Measurements from ENCODE around the gene MOB3B.

MOB3B gene

GRCh38 chr9:27395484-27395921 is 134.1 kb downstream of the MOB3B start:
- H3K4me1 ChIP-seq (ENCODE audit: control insufficient read depth, insufficient read depth, low read length), result peaks cover 25% of the 10 kb centered on the region
- ChIA-PET POLR2A (no interaction called here), CTCF (interaction anchor here (0.6 to 1.5 kb wide), 2 partner anchors 46 to 134 kb away, joined by 4 to 8 read pairs; partner anchors contain the start of gene MOB3B)
- TF ChIP-seq PRDM4 (tag by site-specific recombination; IDR thresholded peaks at IDR 0.05) (no peak), ELK4 (IDR thresholded peaks at IDR 0.05; ENCODE audit: borderline replicate concordance, low read depth, low read length) (no peak), ZNF350 (tag by site-specific recombination; IDR thresholded peaks at IDR 0.05) (no peak), KLF10 (tag by site-specific recombination; IDR thresholded peaks at IDR 0.05) (no peak), ZNF23 (tag by site-specific recombination; IDR thresholded peaks at IDR 0.05; ENCODE audit: borderline replicate concordance) (no peak), ZNF354C (tag by site-specific recombination; IDR thresholded peaks at IDR 0.05; ENCODE audit: borderline replicate concordance, low read depth) (no peak), ZNF624 (tag by site-specific recombination; IDR thresholded peaks at IDR 0.05) (no peak), ZNF404 (tag by site-specific recombination; IDR thresholded peaks at IDR 0.05) (no peak), ZNF426 (tag by site-specific recombination; IDR thresholded peaks at IDR 0.05) (no peak), ZFP3 (tag by site-specific recombination; IDR thresholded peaks at IDR 0.05; ENCODE audit: low read depth) (no peak)
- no peaks in the 10 kb centered on the region for H3K9me3 ChIP-seq (ENCODE audit: control insufficient read depth, insufficient read depth, low read depth, low read length)
- no peaks in the 10 kb centered on the region for H3K36me3 ChIP-seq (ENCODE audit: control insufficient read depth in 2 of 2, insufficient read depth in 1 of 2, low read length in 2 of 2)
- H3K27ac ChIP-seq (ENCODE audit: extremely low read depth, low read depth, low read length), result no peak overlapping the region
- no peak overlapping the region for H3K4me3 ChIP-seq (ENCODE audit: low read depth, low read length)

- Histone ChIP-seq H3K4me1 (ENCODE audit: control insufficient read depth, insufficient read depth, low read length) (peaks cover 25% of the 10 kb centered on the region), H3K27ac (ENCODE audit: extremely low read depth, low read depth, low read length) (no peak overlapping the region), H3K9me3 (ENCODE audit: control insufficient read depth, insufficient read depth, low read depth, low read length) (no peaks in the 10 kb centered on the region), H3K36me3 (ENCODE audit: control insufficient read depth in 2 of 2, insufficient read depth in 1 of 2, low read length in 2 of 2) (no peaks in the 10 kb centered on the region), H3K4me3 (ENCODE audit: low read depth, low read length) (no peak overlapping the region)
- ChIA-PET POLR2A (no interaction called here), CTCF (interaction anchor here (1.5 kb wide), 1 partner anchor 135 kb away, joined by 4 read pairs; the partner anchor contains the start of gene MOB3B)
- TF ChIP-seq ZNF155 (tag by site-specific recombination; IDR thresholded peaks at IDR 0.05) (no peak), REPIN1 (tag by site-specific recombination; IDR thresholded peaks at IDR 0.05; ENCODE audit: low read depth) (no peak), ZBTB44 (tag by site-specific recombination; IDR thresholded peaks at IDR 0.05) (no peak), ZNF157 (tag by site-specific recombination; IDR thresholded peaks at IDR 0.05) (no peak), ZNF785 (tag by site-specific recombination; IDR thresholded peaks at IDR 0.05) (no peak), ZNF600 (tag by site-specific recombination; IDR thresholded peaks at IDR 0.05) (no peak)
Observed at GRCh38 chr9:27394826-27395201, 134.8 kb downstream of the MOB3B start.

- CTCF ChIA-PET, result interaction anchor here (1.5 kb wide), 1 partner anchor 135 kb away, joined by 4 read pairs; the partner anchor contains the start of gene MOB3B
- H3K27ac ChIP-seq (ENCODE audit: extremely low read depth, low read depth, low read length), result no peak overlapping the region
- POLR2A ChIA-PET, result no interaction called here
- H3K9me3 ChIP-seq (ENCODE audit: control insufficient read depth, insufficient read depth, low read depth, low read length), result no peaks in the 10 kb centered on the region
- no peaks in the 10 kb centered on the region for H3K36me3 ChIP-seq (ENCODE audit: control insufficient read depth in 2 of 2, insufficient read depth in 1 of 2, low read length in 2 of 2)
- no peak overlapping the region for H3K4me3 ChIP-seq (ENCODE audit: low read depth, low read length)
- H3K4me1 ChIP-seq (ENCODE audit: control insufficient read depth, insufficient read depth, low read length), result peaks cover 24% of the 10 kb centered on the region
- TF ChIP-seq ZFHX2 (tag by site-specific recombination; conservative IDR thresholded peaks at IDR 0.05) (peak; percentile 67), ZNF843 (tag by site-specific recombination; IDR thresholded peaks at IDR 0.05) (peak; percentile 90), RBAK (tag by site-specific recombination; IDR thresholded peaks at IDR 0.05) (no peak), TRIM28 (IDR thresholded peaks at IDR 0.05; ENCODE audit: borderline replicate concordance, low read length) (peak; percentile 52; the same call in 1 of the 2 replicates), ZNF548 (tag by site-specific recombination; IDR thresholded peaks at IDR 0.05) (no peak), GLI2 (tag by site-specific recombination; IDR thresholded peaks at IDR 0.05; ENCODE audit: borderline replicate concordance, low read depth) (no peak), ZNF610 (tag by site-specific recombination; IDR thresholded peaks at IDR 0.05; ENCODE audit: borderline replicate concordance) (no peak), ZNF280C (tag by site-specific recombination; IDR thresholded peaks at IDR 0.05) (no peak)
Observed at GRCh38 chr9:27394154-27394825, 135.3 kb downstream of the MOB3B start.

All from HEK293 (cell line).